ENCODE data around the gene ALOX12B.

DNA sequence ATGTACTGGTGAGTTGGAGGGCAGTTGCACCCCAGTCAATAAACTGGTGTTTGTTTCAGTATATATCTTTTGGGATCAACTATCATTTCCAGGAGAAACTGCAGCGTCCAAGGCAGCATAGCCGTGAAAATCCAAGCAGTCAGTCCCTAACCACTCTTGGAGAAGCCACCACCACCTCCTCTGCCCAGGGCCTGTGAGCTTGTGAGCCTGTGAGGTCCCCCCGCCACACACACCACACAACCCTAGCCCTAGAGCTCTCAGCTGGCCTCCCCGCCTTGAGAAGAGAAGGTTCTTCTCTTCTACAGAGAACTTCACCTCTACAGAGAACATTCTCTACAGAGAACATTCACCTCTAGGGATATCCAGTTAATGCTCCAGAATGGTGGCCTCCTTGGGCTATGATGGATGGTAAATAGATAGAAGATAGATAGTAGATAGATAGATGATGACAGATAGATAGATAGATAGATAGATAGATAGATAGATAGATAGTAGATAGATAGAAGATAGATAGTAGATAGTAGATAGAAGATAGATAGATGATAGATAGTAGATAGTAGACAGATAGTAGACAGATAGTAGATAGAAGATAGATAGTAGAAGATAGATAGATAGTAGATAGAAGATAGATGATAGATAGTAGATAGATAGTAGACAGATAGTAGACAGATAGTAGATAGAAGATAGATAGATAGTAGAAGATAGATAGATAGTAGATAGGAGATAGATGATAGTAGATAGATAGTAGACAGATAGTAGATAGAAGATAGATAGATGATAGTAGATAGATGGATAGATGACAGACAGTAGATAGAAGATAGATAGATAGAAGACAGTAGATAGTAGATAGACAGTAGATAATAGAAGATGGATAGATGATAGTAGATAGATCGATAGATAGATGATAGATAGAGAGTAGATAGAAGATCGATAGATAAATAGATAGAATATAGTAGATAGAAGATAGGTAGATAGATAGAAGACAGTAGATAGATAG lies 35.0 kb downstream of the ALOX12B start:
- TF ChIP-seq POLR2AphosphoS5 (IDR thresholded peaks at IDR 0.05; ENCODE audit: low read depth, low read length): no peak
- no peak for TF ChIP-seq POLR2A (IDR thresholded peaks at IDR 0.05; ENCODE audit: low read depth, low read length)
